CD4-positive, alpha-beta T cell treated with Interferon alpha-2 for 1 hour (primary cell): Measurements from ENCODE around the gene SERPINI1.

Experiments used
- DNase-seq, 2 donors: peaks; one replicate each; pipeline ENCODE4 v3.0.0-alpha.2; 2020 to 2022

Gene SERPINI1

GRCh38 chr3:167735233-167736138 lies at the start of gene SERPINI1:
SERPINI1 (plus strand) TSS chr3:167735721; CDS start chr3:167789129, 53,408 bp downstream.
- DNase-seq, result peak; percentile 74 to 80

GRCh38 chr3:167691366-167691765 lies 44.2 kb upstream of the SERPINI1 start:
- peak; percentile 4 to 46 for DNase-seq

- no peak for DNase-seq
Observed at GRCh38 chr3:167694121-167694520, 41.4 kb upstream of the SERPINI1 start.

GRCh38 chr3:167700046-167700445 lies 35.5 kb upstream of the SERPINI1 start:
- no peak for DNase-seq

- no peak for DNase-seq
Observed at GRCh38 chr3:167700926-167701325, 34.6 kb upstream of the SERPINI1 start.

GRCh38 chr3:167705840-167706239 lies 29.7 kb upstream of the SERPINI1 start:
- no peak for DNase-seq

- DNase-seq, result no peak
Observed at GRCh38 chr3:167709690-167710089, 25.8 kb upstream of the SERPINI1 start.

- DNase-seq, result no peak
Observed at GRCh38 chr3:167710552-167710951, 25.0 kb upstream of the SERPINI1 start.

GRCh38 chr3:167711439-167711838 lies 24.1 kb upstream of the SERPINI1 start:
- DNase-seq, result no peak

GRCh38 chr3:167712445-167712844 lies 23.1 kb upstream of the SERPINI1 start:
- no peak for DNase-seq

- DNase-seq, result no peak
Observed at GRCh38 chr3:167714871-167715270, 20.6 kb upstream of the SERPINI1 start.

GRCh38 chr3:167716920-167717319 lies 18.6 kb upstream of the SERPINI1 start:
- no peak for DNase-seq

GRCh38 chr3:167718582-167718981 lies 16.9 kb upstream of the SERPINI1 start:
- no peak for DNase-seq

GRCh38 chr3:167723025-167723512 lies 12.5 kb upstream of the SERPINI1 start:
- DNase-seq, result no peak

GRCh38 chr3:167723872-167724271 lies 11.6 kb upstream of the SERPINI1 start:
- DNase-seq, result no peak

- no peak for DNase-seq
Observed at GRCh38 chr3:167728176-167728575, 7.3 kb upstream of the SERPINI1 start.

GRCh38 chr3:167728632-167729323 lies 6.7 kb upstream of the SERPINI1 start:
- DNase-seq, result no peak

GRCh38 chr3:167729591-167729990 lies 5.9 kb upstream of the SERPINI1 start:
- DNase-seq, result no peak

- no peak for DNase-seq
Observed at GRCh38 chr3:167731393-167731792, 4.1 kb upstream of the SERPINI1 start.

GRCh38 chr3:167732313-167733065 lies 3.0 kb upstream of the SERPINI1 start:
- no peak for DNase-seq

GRCh38 chr3:167733961-167734497 lies 1.5 kb upstream of the SERPINI1 start:
- DNase-seq, result no peak

- peak; percentile 97 to 98 for DNase-seq
Observed at GRCh38 chr3:167734498-167735232, 856 bp upstream of the SERPINI1 start, which contains the start of gene PDCD10. PDCD10 (minus strand) TSS chr3:167734892; CDS start chr3:167720157, 14,735 bp downstream.
